ENCODE results near the gene UQCC2.

The UQCC2 gene

DNA sequence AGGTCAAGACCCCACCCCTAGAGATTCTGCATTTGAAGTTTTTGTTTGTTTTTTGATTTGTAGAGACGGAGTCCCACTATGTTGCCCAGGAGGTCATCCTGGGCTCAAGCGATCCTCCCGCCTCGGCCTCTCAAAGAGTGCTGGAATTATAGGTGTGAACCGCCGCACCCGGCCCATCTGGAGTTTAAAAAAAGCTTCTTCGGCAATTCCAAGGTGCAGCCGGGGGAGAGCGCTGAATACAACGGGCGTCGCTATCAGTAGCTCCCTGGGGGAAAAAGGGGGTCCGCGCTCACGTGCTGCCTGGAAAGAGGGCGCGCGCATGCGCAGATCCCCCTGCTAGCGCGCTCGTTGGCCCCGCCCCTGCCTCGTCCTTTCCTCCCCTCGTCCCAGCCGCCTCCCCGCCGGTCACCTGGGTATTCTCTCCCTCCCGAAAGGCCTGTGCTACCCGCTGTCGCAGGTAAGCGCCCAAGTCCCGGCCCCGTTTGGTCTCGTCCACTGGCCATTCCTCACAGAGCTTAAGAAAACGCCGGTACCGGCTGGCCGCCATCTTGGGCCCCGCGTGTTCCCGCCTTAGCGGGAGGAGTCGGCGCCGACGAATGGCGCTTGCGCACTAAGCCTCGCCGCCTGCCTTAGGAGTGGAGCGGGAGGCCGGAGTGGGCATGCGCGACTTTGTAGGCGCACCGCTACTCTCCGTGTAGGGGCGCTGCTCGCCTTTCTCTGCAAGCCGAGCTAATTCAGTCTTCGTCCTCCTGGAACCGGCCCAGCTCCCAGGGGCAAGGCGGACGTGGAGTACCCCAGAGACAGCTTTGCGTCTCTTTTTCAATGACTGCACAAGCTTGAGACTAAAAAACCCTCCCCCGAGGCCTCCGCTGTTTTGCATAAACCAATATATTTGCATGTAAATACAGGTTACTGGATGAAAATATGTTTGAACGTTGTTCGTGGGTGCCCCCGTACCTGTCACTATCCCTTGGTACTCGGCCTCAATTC is at the start of gene UQCC2:
TSS of gene UQCC2 (minus strand) at position 561 of the 990 bp plus-strand sequence. CDS start at position 547, 14 bp downstream.
- peak; percentile 92 to 99 (median 96) for DNase-seq

DNA sequence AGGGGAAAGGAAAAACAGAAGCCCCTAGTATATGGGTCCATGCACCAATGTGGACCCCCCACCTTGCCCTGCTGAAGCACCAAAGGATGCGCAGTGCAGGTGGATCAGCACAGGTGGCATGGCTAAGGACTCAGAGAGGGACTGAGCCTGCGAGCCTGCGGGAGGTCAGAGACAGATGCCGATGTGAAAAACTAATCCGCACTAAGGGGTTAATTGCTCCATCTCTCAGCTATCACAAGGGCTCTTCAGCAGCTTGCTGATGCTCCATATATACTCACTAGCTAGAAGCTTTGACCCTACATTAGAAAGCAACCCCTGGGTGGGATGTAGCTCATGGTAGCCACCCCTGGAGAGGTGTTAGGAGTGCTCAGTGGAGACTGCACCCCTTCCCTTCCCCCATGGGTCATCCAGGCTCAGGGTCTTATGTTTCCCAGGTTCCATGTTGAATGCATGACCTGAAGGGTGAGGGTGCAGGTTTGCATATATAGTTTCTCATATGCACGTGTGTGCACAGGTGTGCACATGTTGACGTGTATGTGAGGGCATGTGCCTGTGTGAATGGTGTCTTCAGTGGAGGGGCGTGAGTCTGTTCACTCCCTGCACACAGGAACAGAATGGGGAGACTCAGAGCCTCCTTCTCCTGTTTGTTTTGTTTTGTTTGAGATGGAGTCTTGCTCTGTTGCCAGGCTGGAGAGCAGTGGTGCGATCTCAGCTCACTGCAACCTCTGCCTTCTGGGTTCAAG is 48.6 kb upstream of the UQCC2 start:
- DNase-seq: no peak

DNA sequence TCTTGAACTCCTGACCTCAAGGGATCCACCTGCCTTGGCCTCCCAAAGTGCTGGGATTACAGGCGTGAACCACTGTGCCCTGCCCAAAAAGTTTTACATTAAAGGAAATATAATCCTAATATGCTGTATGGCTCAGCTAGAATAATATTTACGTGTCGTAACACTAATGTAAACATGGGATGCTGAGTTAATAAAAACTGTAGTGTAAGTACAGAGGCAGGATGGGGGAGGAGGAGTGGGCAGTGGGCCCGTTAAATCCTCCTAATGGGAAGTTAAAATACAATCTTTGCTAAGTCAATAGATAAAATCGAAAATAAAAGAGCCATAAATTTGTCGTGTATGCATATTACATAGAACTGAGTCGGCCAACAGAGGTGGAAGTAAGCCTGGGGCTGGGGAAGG is 47.3 kb upstream of the UQCC2 start:
- DNase-seq: no peak

DNA sequence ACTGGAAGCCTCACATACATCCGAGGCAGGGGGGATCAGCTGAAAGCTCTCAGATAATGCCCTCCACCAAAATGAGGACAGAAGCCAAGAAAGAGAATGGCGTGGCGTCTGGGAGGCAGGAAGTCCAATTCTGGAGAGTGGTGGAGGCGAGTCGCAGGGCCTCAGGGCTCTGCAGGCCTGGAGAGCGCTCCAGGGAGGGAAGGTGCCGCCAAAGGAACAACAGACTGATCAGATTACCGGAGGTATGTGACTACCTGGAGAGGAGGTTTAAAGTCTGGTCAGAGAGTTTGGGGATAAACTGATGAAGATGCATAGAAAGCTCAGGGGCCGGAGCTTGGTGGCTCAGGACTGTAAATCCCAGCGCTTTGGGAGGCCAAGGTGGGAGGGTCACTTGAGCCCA is 46.4 kb upstream of the UQCC2 start:
- no peak for DNase-seq

DNA sequence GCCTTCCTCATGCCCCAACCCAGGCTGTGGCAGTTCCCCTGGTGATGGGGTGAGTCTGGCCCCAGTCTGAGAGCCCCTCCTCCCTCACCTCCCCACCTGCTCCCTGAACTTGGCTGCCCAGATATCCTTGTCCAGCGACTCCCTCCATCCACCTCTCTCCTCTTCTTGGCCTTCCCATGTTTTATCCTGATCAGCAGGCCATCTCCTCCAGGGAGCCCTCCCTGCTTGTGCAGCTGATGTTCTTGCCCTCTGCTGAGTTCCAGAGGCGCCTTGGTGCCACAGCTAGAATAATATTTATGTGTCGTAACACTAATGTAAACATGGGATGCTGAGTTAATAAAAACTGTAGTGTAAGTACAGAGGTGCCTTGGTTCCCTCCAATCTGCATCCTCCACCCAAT is 45.6 kb upstream of the UQCC2 start:
- DNase-seq: no peak

DNA sequence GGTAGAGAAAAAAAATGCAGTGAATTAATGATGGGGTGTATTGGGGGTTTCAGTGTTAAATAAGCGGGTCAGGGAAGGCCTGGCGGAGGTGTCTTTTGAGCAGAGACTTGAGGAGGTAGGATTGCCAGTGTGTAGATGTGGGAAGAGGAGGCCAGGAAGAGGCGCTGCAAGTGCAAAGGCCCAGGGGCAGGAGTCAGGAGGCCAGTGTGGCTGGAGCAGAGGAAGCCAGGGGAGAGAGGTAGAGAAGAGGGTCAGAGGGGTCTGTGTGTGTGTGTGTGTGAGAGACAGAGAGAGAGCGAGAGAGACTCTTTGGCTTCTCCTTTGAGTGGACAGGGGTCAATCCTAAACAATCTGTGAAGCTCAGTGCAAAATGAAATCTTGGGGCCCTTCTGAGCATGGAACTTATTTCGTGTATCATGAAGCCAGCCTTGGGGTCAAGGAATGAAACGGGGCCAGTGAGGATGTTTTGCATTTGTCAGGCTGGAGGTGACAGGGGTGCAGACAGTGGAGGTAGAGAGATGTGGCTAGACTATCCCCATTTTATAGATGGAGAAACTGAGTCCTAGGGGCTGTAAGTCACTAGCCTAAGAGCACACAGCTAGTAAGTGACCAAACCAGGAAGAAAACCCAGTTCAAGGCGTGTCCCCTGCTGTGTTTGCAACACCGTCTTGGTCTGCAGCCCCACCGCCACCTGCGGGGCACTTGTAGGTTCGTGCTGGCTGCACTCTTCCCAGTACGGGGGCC is 44.9 kb upstream of the UQCC2 start:
- no peak for DNase-seq

DNA sequence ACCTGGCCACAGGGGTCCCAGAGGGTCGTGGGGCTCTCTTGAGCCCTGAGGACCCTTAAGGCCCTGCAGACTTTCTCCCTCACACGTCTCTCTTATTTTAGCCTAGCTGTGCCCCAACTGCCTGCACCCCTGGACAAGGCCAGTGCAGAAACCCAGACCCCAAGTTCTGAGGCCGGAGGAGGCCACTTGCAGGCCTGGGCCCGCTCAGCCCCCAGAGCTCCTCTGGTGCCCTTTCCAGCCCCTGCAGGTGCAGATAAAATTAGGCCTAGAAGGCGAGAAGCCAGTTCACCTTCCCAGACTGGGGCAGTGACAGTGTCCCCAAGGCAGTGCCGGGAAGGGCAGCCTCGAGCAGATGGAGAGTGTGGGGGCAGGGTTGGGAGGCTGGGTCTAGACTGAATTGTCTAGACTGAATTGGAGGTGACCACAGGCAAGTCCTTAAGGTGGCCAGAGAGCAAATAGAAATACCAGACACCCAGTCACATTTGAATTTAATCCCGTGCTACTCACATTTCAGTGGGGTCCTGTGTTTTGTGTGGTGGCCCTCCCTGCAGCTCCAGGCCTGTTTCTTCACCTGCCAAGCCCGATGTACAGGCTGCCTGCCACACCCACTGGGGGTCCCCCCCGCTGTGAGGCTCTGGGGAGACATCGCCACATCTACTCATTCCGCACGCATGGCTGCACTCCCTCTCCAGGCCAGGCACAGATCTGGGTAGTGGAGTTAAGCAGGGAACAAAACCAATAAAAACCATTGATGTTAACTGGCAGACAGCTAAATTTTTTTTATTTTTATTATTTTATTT is 43.8 kb upstream of the UQCC2 start:
- no peak for DNase-seq

DNA sequence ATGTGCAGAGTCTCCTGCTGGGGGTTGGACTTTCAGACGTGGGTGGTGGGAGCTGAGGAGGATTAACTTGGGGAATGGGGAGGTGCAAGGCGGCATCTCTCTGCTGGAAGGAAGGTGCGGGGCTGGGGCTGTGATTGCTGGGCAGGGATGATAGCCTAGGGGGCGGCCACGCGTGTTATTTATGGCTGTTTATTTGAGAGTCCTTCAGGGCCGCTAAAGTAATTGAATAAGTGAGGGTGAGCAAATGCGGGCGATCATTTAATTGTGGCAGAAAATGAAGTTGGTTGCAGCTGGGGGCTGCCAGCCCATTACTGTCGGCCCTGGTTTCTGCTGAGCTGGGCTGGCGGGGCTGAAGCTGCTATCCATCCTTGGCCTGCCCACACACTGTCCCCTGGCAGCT is 42.7 kb upstream of the UQCC2 start:
- no peak for DNase-seq

DNA sequence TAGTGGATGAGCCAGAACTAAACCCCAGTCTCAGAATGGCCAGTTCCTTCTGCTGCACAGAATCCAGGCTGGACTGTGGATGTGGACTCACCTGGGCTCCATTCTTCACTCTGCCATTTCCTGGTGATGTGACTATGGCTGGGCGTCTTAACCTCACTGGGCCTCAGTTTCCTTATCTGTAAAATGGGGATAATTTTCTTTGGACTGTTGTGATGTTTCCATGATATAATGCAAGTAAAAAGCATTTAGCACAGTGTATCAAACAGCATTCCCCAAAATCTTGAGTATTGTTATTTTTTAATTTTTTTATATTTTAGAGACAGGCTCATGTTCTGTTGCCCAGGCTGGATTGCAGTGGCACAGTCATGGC is 41.1 kb upstream of the UQCC2 start:
- no peak for DNase-seq

DNA sequence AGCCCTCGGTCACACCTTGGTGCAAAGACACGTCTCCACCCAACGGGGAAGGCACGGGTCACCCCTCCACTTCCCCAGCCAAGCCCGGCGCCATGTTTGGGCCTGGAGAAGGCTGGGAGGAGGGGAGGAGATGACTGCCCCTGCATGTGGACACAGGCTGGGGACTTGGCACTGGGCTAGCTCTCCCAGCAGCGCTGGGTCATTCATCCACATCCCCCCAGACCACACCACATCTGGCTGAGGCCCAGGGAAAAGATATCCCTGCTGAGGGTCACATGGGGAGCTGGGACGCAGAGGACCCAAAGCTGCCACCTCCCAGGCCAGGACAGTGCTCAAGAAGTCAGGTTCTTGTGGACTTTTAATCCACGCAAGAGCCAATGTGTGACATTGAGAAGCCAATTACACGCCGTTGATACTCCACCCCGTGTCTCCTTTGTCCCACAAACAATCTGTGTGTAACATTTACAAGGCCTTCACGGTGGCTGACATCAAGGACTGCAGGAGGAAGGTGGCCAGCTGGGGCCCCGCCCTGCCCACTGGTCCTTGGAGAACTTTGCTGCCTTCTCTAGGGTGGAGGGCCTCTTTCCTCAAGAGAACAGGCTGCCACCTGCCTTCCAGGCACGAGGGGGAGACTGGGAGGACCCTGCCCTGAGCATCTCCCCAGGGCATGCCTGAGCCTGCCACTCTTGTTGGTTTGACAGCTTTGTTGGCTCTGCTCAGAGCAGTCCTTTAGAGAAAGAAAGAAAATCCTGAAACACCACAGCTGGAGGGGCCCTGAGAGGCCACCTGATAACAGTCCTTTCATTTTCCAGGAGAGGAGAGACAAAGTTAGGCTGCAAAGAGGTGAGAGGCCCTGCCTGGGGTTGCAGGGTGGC is 40.5 kb upstream of the UQCC2 start:
- no peak for DNase-seq

DNA sequence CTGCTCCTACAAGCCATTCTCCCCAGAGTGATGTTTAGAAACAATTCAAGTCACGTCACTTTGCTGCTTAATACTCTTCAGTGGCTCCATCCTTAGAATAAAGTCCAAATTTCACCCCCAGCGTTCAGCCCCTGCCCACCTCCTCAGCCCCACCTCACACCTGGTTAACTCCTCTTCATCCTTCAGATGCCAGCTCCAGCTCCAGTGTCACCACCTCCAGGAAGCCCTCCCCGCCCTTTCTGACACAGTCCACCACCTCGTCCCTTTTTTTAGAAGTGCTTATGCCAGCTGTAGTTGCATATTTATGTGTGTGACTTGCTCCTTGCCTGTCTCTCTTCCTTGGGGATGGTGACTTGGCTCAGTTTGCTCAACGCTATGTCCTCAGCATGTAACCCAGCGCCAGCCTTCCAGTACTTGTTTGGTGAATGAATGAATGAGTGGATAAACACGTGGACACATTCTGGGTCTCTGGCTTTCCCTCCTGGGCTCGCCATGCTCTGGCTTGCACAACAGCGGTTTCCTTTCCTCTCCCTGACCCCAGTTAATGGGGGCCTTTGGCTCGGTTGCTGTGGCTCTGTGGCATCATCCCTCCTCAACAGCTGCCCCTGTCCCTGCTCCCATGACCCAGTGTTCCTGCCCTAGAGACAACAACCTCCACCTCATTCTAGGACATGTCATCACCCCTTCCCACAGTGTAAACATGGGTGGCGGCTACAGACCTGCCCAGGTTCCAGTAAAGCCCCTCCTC is 38.9 kb upstream of the UQCC2 start:
- DNase-seq: no peak

DNA sequence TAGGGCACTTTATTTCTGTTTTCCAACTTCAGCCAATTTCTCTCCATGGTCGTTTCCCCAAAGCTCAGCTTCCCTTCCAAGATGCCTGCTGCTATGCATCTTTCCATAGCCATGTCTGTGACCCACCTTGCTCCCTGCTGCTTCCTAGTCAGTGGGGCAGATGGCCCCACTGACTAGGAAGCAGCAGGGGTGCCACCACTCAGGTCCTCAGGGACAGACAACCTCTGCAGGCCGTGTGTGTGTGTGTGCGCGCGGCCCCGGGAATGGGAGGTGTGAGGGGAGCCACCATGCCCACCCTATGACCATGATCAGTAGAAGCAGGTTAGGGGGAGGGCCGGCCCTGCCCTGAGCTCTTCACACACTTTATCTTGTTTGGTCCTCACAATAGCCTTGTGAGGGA is 37.9 kb upstream of the UQCC2 start:
- DNase-seq: no peak

DNA sequence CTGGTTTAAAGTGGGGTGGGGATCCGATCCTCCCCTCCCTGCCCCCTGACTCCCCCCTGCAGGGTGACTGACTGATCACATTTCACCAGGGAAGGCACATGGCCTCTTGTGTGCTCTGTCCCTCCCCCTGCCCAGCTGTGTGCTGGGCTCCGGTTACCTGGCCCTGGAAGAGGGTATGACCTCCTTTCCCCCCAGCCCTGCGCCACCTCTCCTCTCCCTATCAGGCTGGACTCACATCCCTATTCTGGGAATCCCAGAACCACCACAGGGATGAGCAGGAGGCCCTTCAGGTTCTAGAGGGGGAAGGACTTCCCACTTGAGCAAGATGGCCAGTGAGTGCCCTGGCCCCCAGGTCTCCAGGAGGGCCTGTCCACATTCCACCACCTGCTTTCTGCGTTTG is 37.3 kb upstream of the UQCC2 start:
- DNase-seq: no peak

DNA sequence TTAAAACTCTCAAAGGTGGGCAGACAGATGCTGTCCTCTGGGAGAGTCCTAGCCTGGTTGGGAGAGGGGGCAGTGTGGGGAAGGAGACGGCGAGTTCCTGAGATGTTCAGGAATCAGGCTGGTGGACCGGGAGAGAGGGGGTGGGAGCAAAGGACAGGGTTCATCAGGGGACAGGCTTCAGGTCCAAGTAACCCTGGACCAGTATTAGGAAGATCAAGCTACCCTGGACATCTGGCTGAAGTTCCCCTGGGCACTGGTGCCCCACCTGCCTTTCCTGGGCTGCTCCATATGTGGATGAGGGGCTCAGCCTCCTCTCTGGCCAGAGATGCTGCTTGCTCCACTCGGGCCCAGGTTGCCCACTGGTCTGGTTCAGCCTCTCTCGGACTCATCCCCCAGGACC is 36.3 kb upstream of the UQCC2 start:
- DNase-seq: no peak

DNA sequence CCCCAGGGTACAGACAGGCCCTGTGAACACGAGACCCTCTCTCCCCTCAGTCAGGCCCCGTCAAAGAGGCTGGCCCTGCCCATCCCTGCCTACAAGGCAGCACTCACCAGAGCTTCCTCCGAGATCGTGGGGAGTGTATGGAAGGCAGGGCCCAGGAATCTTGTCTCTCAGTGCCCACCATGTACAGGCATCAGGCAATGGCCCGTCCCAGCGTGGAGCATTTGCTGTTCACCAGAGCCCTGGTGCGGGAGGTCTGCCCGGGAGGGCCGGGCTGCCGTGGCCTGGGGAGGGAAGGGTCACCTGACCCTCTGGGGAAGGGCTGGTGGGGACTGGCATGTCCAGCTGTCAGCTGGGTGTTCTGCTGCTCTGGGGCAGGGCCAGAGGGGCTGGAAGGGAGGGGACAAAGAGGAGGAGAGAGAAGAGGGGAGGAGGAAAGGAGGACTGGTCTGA is 35.2 kb upstream of the UQCC2 start, which contains the start of gene IP6K3:
TSS of gene IP6K3 (minus strand) at position 255 of the 450 bp plus-strand sequence. CDS start 11,429 bp downstream, outside the sequence.
- DNase-seq: no peak

DNA sequence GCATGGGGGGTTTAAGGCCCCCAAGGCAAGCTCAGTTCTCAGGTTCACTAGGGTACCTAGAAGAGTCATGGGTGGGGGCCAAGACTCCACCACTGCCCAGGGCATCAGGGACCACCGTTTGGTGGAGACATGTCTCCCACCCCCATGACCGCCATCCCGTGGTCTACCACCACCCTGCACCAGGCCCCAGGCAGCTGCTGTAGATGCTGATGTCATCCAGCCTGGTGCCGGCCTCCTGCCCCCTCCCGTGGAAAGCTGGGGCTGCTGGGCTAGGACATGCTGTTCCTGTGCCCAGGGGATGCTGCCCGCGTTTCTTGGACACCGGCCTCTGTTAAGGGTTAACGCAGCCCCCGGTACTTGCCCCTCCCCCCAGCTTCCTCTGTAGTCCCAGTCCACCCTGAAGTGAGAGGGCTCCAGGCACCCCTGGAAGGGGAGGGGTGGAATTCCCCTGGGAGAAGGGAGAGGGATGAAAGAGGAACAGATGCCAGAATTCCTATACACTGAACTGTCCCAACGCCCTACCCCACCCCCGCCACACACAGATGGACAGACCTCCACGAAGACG is 34.6 kb upstream of the UQCC2 start:
- no peak for DNase-seq

DNA sequence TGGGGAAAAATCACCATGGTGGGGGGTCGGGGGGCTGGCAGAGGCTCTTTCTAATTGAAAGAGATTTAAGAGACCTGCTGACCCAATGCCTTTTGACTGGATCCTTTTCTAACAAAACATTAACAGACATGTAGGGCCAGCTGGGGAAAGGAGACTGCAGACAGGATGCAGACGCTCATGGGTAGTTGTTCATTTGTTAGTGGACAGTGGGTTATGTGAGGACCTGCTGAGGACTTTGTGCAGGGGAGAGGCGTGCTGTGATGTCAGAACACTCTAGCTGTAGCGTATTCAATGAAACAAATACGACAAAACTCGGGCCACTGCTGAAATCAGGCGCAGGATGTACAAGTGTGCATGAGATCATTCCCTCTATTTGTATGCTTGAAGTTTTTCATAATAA is 34.0 kb upstream of the UQCC2 start:
- DNase-seq: no peak

DNA sequence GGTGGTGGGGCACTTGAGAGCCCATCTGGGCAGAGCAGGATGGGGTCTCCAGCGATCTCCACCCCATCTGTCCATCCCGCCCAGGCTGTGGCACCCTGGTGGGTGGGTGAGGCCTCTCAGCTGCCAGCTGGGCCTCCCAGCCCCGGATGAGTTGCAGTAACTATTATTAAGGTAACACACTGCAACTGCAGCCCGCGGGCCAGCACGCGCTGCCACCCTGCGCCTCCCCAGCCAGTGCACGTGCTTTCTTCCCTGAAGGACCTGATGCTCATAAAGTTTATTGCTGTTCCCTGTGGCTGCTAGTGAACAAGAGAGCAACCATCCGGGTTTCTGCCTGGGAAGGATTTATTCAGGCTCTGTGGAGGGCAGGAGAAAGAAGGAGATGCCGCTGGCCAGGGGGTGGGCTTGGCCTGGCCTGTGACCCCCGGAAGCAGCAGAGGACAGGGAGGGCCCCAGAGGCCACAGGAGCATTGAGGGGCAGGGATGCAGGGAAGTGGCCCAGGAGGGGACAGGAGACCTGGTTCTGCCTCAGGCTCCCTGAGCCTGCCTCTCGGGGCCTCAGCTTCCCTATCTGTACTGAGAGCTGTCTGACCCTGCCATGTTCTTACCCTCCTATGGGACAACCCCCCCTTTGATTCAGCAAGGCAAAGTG is 33.5 kb upstream of the UQCC2 start:
- DNase-seq: no peak
